Activated naive CD4-positive, alpha-beta T cell treated with anti-CD3 and anti-CD28 coated beads for 36 hours (primary cell): ENCODE results near the gene PNPLA7. TPM values are rescaled to one million over a fixed set of nuclear protein-coding genes. Genes with fewer than 3 reads are reported as not detected.
"Not testable (repeated sequence)": the region's sequence is repeated elsewhere in the genome, so short reads cannot be mapped to it uniquely, and the experiment has no call there.

Experiments
- CTCF ChIA-PET: fragments of 350-600 bp; sonication (Branson Sonifier 250); formaldehyde crosslinking; loops from one replicate; lab custom pipeline; 2021; ENCODE audit warnings: antibody characterized with exemption; lab: Charles Lee
- DNase-seq: peaks from one replicate; pipeline ENCODE4 v3.0.0-alpha.2; 2020
- H3K27ac Mint-ChIP-seq: one replicate; pipeline ENCODE4 v1.8.0; 2021; ENCODE audit warnings: mild to moderate bottlenecking, mixed read lengths
- H3K27me3 Mint-ChIP-seq: one replicate; pipeline ENCODE4 v1.8.0; 2021; ENCODE audit warnings: low read depth, mixed read lengths
- H3K36me3 Mint-ChIP-seq: one replicate; pipeline ENCODE4 v1.8.0; 2021; ENCODE audit warnings: low read depth, mixed read lengths
- H3K4me1 Mint-ChIP-seq: one replicate; pipeline ENCODE4 v1.8.0; 2021; ENCODE audit warnings: low read depth, mixed read lengths
- H3K4me3 Mint-ChIP-seq: one replicate; pipeline ENCODE4 v1.8.0; 2021; ENCODE audit warnings: mild to moderate bottlenecking, moderate library complexity, mixed read lengths
- H3K9me3 Mint-ChIP-seq: one replicate; pipeline ENCODE4 v1.8.0; 2021; ENCODE audit warnings: mixed read lengths
- intact Hi-C: fragments of 100-400 bp; cut with micrococcal nuclease; formaldehyde crosslinking; loops from one replicate; pipeline ENCODE4 v1.15.1; 2023
- total RNA-seq, 2 experiments: library from RNA; stranded (reverse); gene quantifications; one replicate each; pipeline ENCODE4 v1.2.3, GENCODE V29; 2021

PNPLA7 gene
- total RNA-seq, 2 experiments from 2014 or later, result 2.8 to 3.1 TPM

GRCh38 chr9:137550958-137551263 lies 709 bp upstream of the PNPLA7 start:
- CTCF ChIA-PET, result interaction anchor here (0.6 kb wide), 1 partner anchor 26 kb away, joined by 3 read pairs; no protein-coding TSS in a partner anchor
- not testable (repeated sequence) for H3K27me3 Mint-ChIP-seq, H3K27ac Mint-ChIP-seq, H3K9me3 Mint-ChIP-seq, H3K36me3 Mint-ChIP-seq, DNase-seq
- Mint-ChIP-seq H3K4me3 (peak overlapping the region; percentile 59), H3K4me1 (peaks cover 23% of the 10 kb centered on the region)
- intact Hi-C loops, result loop anchor here (1.0 to 2.0 kb wide), 3 partner anchors 16 to 54 kb away; partner anchors contain the start of genes ARRDC1 and DPH7

- Mint-ChIP-seq H3K4me3 (no peak overlapping the region), H3K36me3 (no peaks in the 10 kb centered on the region), H3K9me3 (no peaks in the 10 kb centered on the region), H3K27ac (no peak overlapping the region), H3K27me3 (no peaks in the 10 kb centered on the region), H3K4me1 (peaks cover 19% of the 10 kb centered on the region)
- CTCF ChIA-PET, result interaction anchor here (1.5 kb wide), 1 partner anchor 13 kb away, joined by 5 read pairs; no protein-coding TSS in a partner anchor
- DNase-seq, result no peak
- intact Hi-C loops, result no loop called here
Measured at GRCh38 chr9:137547687-137548543, 2.3 kb downstream of the PNPLA7 start.

DNA sequence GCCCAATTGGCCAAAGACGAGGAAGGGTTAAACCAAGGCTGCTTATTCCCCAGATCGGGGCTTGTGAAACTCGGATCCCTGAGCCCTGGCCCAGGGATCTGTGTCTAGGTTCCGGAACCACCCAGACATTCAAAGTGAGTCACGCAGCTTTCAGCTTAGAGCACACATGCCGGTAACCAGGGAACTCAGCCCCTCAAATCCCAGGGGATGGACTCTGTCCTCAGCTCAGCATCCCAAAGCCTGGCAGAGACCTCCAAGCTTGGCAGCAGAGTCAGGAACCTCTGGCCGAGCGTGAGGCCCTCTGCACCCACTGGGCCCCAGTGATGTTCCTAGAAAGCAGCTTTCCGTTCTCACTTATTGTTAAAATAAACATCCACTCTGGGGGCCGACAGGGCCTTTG lies 5.1 kb downstream of the PNPLA7 start:
- no peaks in the 10 kb centered on the region for H3K36me3 Mint-ChIP-seq
- no peaks in the 10 kb centered on the region for H3K27me3 Mint-ChIP-seq
- no peak for DNase-seq
- CTCF ChIA-PET, result interaction anchor here (1.0 to 2.7 kb wide), 5 partner anchors 10 to 38 kb away, joined by 3 to 8 read pairs (median 4); no protein-coding TSS in a partner anchor
- no peak overlapping the region for H3K4me3 Mint-ChIP-seq
- intact Hi-C loops, result no loop called here
- no peaks in the 10 kb centered on the region for H3K9me3 Mint-ChIP-seq
- no peak overlapping the region for H3K27ac Mint-ChIP-seq
- H3K4me1 Mint-ChIP-seq, result peaks cover 9% of the 10 kb centered on the region

DNA sequence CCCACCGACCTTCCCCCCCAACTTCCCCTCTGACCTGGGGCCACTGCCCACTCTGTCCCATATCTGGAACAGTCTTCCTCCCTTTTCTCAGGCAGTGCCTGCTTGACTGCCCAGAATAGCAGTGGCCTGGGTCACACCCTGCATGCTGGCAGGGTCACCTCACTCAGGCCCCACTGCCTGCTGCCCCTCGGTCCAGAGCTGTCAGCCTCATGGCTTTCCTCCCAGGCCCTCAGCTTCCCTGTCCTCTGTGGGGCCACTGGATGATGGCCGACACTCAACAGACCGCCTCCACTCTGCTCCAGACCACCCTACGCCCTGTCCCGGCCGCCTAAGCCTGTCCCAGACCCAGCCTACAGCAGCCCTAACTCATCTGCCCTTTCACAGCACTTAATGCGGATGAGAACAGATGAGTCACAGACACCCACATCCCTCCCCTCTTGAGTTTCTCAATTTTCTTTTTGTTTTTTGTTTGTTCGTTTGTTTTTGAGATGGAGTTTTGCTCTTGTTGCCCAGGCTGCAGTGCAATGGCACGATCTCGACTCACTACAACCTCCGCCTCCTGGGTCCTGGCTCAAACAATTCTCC lies 5.9 kb downstream of the PNPLA7 start:
- Mint-ChIP-seq H3K4me3 (no peak overlapping the region), H3K9me3 (no peaks in the 10 kb centered on the region), H3K27me3 (no peaks in the 10 kb centered on the region), H3K4me1 (peaks cover 3% of the 10 kb centered on the region), H3K36me3 (no peaks in the 10 kb centered on the region), H3K27ac (no peak overlapping the region)
- no peak for DNase-seq
- CTCF ChIA-PET, result interaction anchor here (2.7 kb wide), 1 partner anchor 9 kb away, joined by 8 read pairs; no protein-coding TSS in a partner anchor
- intact Hi-C loops, result no loop called here

DNA sequence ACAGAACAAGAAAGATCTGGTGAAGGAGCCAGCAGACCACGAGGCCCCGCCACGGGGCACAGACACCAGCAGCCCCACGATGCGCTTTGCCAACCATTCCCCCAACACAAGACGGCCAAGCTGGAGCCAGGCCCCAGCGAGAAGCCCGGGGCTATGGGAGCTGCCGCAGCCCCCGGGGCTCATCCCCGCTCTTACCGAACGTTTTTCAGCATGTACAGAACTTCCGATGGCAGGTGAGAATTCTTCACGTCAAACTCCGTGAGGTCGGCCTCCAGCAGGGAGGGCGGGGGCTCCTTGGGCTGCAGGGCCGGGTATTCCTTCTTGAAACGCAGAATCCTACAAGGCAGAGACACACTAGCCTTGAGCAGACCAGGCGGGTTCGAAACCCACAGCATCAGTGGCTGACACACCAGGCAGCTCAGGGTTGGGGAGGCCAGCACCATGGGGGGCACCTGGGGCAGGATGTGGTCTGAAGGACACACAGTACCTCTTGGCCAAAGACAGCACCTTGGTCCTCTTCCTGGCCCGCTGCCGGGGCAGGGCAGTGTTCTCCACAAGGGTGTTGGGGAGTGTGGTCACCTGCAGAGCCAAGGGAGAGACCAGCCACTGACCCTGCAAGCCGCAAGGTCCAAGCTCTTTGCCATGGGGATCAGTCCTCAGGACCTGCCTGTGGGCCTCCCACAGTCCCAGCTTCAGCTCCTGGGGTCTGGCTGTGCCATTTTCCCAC lies 6.8 kb downstream of the PNPLA7 start:
- Mint-ChIP-seq H3K27ac (no peak overlapping the region), H3K4me1 (peaks cover 3% of the 10 kb centered on the region), H3K27me3 (no peaks in the 10 kb centered on the region), H3K36me3 (no peaks in the 10 kb centered on the region), H3K9me3 (no peaks in the 10 kb centered on the region), H3K4me3 (no peak overlapping the region)
- CTCF ChIA-PET, result interaction anchor here (2.7 kb wide), 1 partner anchor 8 kb away, joined by 8 read pairs; no protein-coding TSS in a partner anchor
- intact Hi-C loops, result no loop called here
- DNase-seq, result no peak

DNA sequence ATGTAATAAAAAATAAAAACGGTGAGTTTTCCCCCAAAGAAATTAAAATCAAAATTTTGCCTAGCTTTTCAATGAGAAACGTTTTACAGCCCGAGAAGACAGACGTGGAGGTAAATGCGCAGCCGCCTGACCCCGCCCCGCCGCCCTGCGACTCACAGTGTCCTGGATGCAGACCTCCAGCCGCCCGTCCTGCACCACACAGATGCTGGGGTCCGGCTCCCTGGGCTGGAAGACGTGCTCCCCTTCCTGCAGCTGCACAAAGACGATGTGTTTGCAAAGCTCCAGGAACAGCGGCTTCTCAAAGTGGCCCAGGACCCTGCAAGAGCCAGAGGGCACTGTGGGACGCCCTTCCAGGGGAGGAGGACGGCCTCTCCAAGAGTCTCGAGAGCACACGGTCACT lies 7.7 kb downstream of the PNPLA7 start:
- H3K27me3 Mint-ChIP-seq, result no peaks in the 10 kb centered on the region
- H3K27ac Mint-ChIP-seq, result no peak overlapping the region
- H3K4me3 Mint-ChIP-seq, result no peak overlapping the region
- intact Hi-C loops, result no loop called here
- peaks cover 4% of the 10 kb centered on the region for H3K4me1 Mint-ChIP-seq
- CTCF ChIA-PET, result no interaction called here
- no peaks in the 10 kb centered on the region for H3K36me3 Mint-ChIP-seq
- no peak for DNase-seq
- no peaks in the 10 kb centered on the region for H3K9me3 Mint-ChIP-seq

DNA sequence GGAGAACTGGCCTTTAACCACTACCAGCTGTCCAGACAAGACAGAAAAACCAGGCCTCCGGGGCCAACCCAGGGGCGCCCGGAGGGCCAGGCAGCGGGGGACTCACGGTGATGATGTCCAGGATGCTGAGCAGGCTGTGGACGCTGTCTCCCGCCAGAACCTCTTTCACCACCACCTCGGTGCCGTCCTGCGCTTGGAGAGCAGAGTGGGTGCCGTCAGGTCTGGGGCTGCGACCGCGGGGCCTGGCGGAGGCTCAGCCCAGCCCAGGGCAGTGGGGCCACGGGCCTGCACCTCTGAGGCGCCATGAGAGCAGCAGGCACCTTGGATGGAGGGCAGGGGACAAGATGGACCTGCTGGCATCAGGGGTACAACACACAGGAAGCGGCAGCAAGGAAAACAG lies 9.7 kb downstream of the PNPLA7 start:
- no peak for DNase-seq
- no peak overlapping the region for H3K27ac Mint-ChIP-seq
- intact Hi-C loops, result no loop called here
- H3K4me1 Mint-ChIP-seq, result peaks cover 14% of the 10 kb centered on the region
- no peak overlapping the region for H3K4me3 Mint-ChIP-seq
- peaks cover 6% of the 10 kb centered on the region for H3K9me3 Mint-ChIP-seq
- H3K27me3 Mint-ChIP-seq, result no peaks in the 10 kb centered on the region
- peaks cover 5% of the 10 kb centered on the region for H3K36me3 Mint-ChIP-seq
- CTCF ChIA-PET, result interaction anchor here (0.8 kb wide), 1 partner anchor 12 kb away, joined by 3 read pairs; the partner anchor contains the start of gene MRPL41

GRCh38 chr9:137538058-137538457 lies 12.1 kb downstream of the PNPLA7 start:
- CTCF ChIA-PET, result interaction anchor here (1.3 kb wide), 1 partner anchor 82 kb away, joined by 3 read pairs; no protein-coding TSS in a partner anchor
- DNase-seq, result no peak
- Mint-ChIP-seq H3K4me3 (no peak overlapping the region), H3K4me1 (peaks cover 23% of the 10 kb centered on the region), H3K27me3 (no peaks in the 10 kb centered on the region), H3K27ac (no peak overlapping the region), H3K9me3 (peaks cover 6% of the 10 kb centered on the region), H3K36me3 (peaks cover 5% of the 10 kb centered on the region)
- intact Hi-C loops, result loop anchor here (5.0 kb wide), 1 partner anchor 236 kb away; the partner anchor contains the start of gene NRARP

GRCh38 chr9:137536594-137537131 lies 13.5 kb downstream of the PNPLA7 start:
- not testable (repeated sequence) for H3K4me3 Mint-ChIP-seq, H3K36me3 Mint-ChIP-seq, H3K27me3 Mint-ChIP-seq, H3K9me3 Mint-ChIP-seq
- CTCF ChIA-PET, result interaction anchor here (1.3 kb wide), 1 partner anchor 12 kb away, joined by 3 read pairs; no protein-coding TSS in a partner anchor
- Mint-ChIP-seq H3K27ac (peak overlapping the region; percentile 68), H3K4me1 (peaks cover 23% of the 10 kb centered on the region)
- DNase-seq, result peak; percentile 56
- intact Hi-C loops, result loop anchor here (5.0 kb wide), 1 partner anchor 234 kb away; the partner anchor contains the start of gene NRARP

- intact Hi-C loops, result loop anchor here (1.0 to 5.0 kb wide), 3 partner anchors 15 to 233 kb away; partner anchors contain the start of genes DPH7, NRARP and PNPLA7
- peaks cover 5% of the 10 kb centered on the region for H3K36me3 Mint-ChIP-seq
- peaks cover 6% of the 10 kb centered on the region for H3K9me3 Mint-ChIP-seq
- CTCF ChIA-PET, result interaction anchor here (0.8 to 1.3 kb wide), 9 partner anchors 9 to 248 kb away, joined by 3 to 8 read pairs (median 4); partner anchors contain the start of genes DPH7 and PNPLA7
- DNase-seq, result no peak
- no peak overlapping the region for H3K4me3 Mint-ChIP-seq
- H3K4me1 Mint-ChIP-seq, result peaks cover 25% of the 10 kb centered on the region
- no peaks in the 10 kb centered on the region for H3K27me3 Mint-ChIP-seq
- no peak overlapping the region for H3K27ac Mint-ChIP-seq
Measured at GRCh38 chr9:137535120-137535428, 15.1 kb downstream of the PNPLA7 start.

- Mint-ChIP-seq H3K27me3 (no peaks in the 10 kb centered on the region), H3K36me3 (peaks cover 5% of the 10 kb centered on the region), H3K4me1 (peaks cover 25% of the 10 kb centered on the region), H3K4me3 (no peak overlapping the region), H3K27ac (no peak overlapping the region), H3K9me3 (peaks cover 6% of the 10 kb centered on the region)
- intact Hi-C loops, result loop anchor here (1.0 to 5.0 kb wide), 3 partner anchors 16 to 232 kb away; partner anchors contain the start of genes DPH7, NRARP and PNPLA7
- CTCF ChIA-PET, result interaction anchor here (0.8 to 1.3 kb wide), 9 partner anchors 9 to 248 kb away, joined by 3 to 8 read pairs (median 4); partner anchors contain the start of genes DPH7 and PNPLA7
- peak; percentile 29 for DNase-seq
Measured at GRCh38 chr9:137534256-137535119, 15.7 kb downstream of the PNPLA7 start.
